Astrocyte (in vitro differentiated cells and primary cell): ENCODE data around the gene C1QTNF2. TPM values are rescaled to one million over a fixed set of nuclear protein-coding genes. Genes with fewer than 3 reads are reported as not detected.

Source experiments
- DNase-seq: peaks from one replicate; pipeline ENCODE4 v3.0.0-alpha.2; 2010; ENCODE audit warnings: low read depth
- FAIRE-seq: peaks from 2 replicates; lab custom pipeline; 2011; peaks lifted over from hg19 to GRCh38; lab: Jason Lieb, UNC
- H2AFZ ChIP-seq: 2 replicates; pipeline ENCODE4 v1.6.0; 2012; ENCODE audit warnings: low read depth, low read length, inconsistent platforms
- H3K27ac ChIP-seq: 2 replicates; pipeline ENCODE4 v1.5.1; 2011; ENCODE audit warnings: low read depth, low read length, inconsistent platforms
- H3K27me3 ChIP-seq: 2 replicates; pipeline ENCODE4 v1.6.0; 2011; ENCODE audit warnings: low read length, inconsistent platforms; ENCODE audit not compliant: insufficient read depth
- H3K36me3 ChIP-seq: 2 replicates; pipeline ENCODE4 v1.5.1; 2011; ENCODE audit warnings: low read length, inconsistent platforms; ENCODE audit not compliant: insufficient read depth
- H3K4me1 ChIP-seq: 2 replicates; pipeline ENCODE4 v1.5.1; 2011; ENCODE audit warnings: low read length, inconsistent platforms; ENCODE audit not compliant: insufficient read depth
- H3K4me2 ChIP-seq: 2 replicates; pipeline ENCODE4 v1.6.0; 2012; ENCODE audit warnings: low read length, inconsistent platforms
- H3K4me3 ChIP-seq: 2 replicates; pipeline ENCODE4 v1.5.1; 2011; ENCODE audit warnings: low read depth, mild to moderate bottlenecking, low read length, inconsistent platforms; ENCODE audit not compliant: insufficient read depth
- H3K79me2 ChIP-seq: 2 replicates; pipeline ENCODE4 v1.6.0; 2012; ENCODE audit warnings: mild to moderate bottlenecking, low read length, inconsistent platforms; ENCODE audit not compliant: insufficient read depth
- H3K9ac ChIP-seq: 2 replicates; pipeline ENCODE4 v1.6.0; 2012; ENCODE audit warnings: mild to moderate bottlenecking, low read length, inconsistent platforms
- H3K9me3 ChIP-seq: 2 replicates; pipeline ENCODE4 v1.5.1; 2012; ENCODE audit warnings: low read depth, mild to moderate bottlenecking, low read length, inconsistent platforms; ENCODE audit not compliant: insufficient read depth
- H4K20me1 ChIP-seq: 2 replicates; pipeline ENCODE4 v1.6.0; 2012; ENCODE audit warnings: low read length, inconsistent platforms; ENCODE audit not compliant: insufficient read depth
- H3K27ac Mint-ChIP-seq: one replicate; pipeline ENCODE4 v1.8.0; 2021; ENCODE audit warnings: mild to moderate bottlenecking, mixed read lengths; ENCODE audit not compliant: unreplicated experiment
- H3K27me3 Mint-ChIP-seq: one replicate; pipeline ENCODE4 v1.8.0; 2021; ENCODE audit warnings: low read depth, mixed read lengths; ENCODE audit not compliant: unreplicated experiment
- H3K36me3 Mint-ChIP-seq: one replicate; pipeline ENCODE4 v1.8.0; 2021; ENCODE audit warnings: low read depth, mixed read lengths; ENCODE audit not compliant: unreplicated experiment
- H3K4me1 Mint-ChIP-seq: one replicate; pipeline ENCODE4 v1.8.0; 2021; ENCODE audit warnings: low read depth, mixed read lengths; ENCODE audit not compliant: unreplicated experiment
- H3K4me3 Mint-ChIP-seq: one replicate; pipeline ENCODE4 v1.8.0; 2021; ENCODE audit warnings: mild to moderate bottlenecking, moderate library complexity, mixed read lengths; ENCODE audit not compliant: unreplicated experiment
- H3K9me3 Mint-ChIP-seq: one replicate; pipeline ENCODE4 v1.8.0; 2021; ENCODE audit warnings: mild to moderate bottlenecking, mixed read lengths; ENCODE audit not compliant: unreplicated experiment
- EZH2 ChIP-seq: IDR thresholded peaks from 2 replicates; pipeline ENCODE4 v1.6.1; 2012; ENCODE audit warnings: mild to moderate bottlenecking, low read length, inconsistent platforms; ENCODE audit not compliant: insufficient read depth
- total RNA-seq: library from RNA; stranded (reverse); gene quantifications from 2 replicates; pipeline ENCODE4 v1.2.1, GENCODE V29; 2021
- TF ChIP-seq, protein P1 (sequence below): IDR thresholded peaks from 2 replicates; pipeline ENCODE4 v1.5.1; 2011; ENCODE audit warnings: low read depth, mild to moderate bottlenecking, inconsistent platforms, low read length, moderate library complexity; ENCODE audit not compliant: insufficient read depth

The C1QTNF2 gene
- total RNA-seq, 1 donor from 2014 or later, result 0.64 TPM

- Histone ChIP-seq H3K79me2 (no peaks in the 10 kb centered on the region), H3K4me2 (no peak overlapping the region), H4K20me1 (no peaks in the 10 kb centered on the region), H3K9ac (no peak overlapping the region), H2AFZ (no peak overlapping the region), H3K27ac (no peak overlapping the region), H3K27me3 (no peaks in the 10 kb centered on the region), H3K36me3 (no peaks in the 10 kb centered on the region), H3K4me1 (no peaks in the 10 kb centered on the region), H3K4me3 (no peak overlapping the region), H3K9me3 (no peaks in the 10 kb centered on the region)
- H3K9me3 Mint-ChIP-seq, result no peaks in the 10 kb centered on the region
- DNase-seq, result no peak
- H3K4me3 Mint-ChIP-seq, result no peak overlapping the region
- H3K4me1 Mint-ChIP-seq, result no peaks in the 10 kb centered on the region
- no peak for FAIRE-seq
- no peak overlapping the region for H3K27ac Mint-ChIP-seq
- H3K27me3 Mint-ChIP-seq, result peaks cover 4% of the 10 kb centered on the region
- no peak for TF ChIP-seq EZH2
- TF ChIP-seq, protein P1, sequence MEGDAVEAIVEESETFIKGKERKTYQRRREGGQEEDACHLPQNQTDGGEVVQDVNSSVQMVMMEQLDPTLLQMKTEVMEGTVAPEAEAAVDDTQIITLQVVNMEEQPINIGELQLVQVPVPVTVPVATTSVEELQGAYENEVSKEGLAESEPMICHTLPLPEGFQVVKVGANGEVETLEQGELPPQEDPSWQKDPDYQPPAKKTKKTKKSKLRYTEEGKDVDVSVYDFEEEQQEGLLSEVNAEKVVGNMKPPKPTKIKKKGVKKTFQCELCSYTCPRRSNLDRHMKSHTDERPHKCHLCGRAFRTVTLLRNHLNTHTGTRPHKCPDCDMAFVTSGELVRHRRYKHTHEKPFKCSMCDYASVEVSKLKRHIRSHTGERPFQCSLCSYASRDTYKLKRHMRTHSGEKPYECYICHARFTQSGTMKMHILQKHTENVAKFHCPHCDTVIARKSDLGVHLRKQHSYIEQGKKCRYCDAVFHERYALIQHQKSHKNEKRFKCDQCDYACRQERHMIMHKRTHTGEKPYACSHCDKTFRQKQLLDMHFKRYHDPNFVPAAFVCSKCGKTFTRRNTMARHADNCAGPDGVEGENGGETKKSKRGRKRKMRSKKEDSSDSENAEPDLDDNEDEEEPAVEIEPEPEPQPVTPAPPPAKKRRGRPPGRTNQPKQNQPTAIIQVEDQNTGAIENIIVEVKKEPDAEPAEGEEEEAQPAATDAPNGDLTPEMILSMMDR, result no peak
- no peaks in the 10 kb centered on the region for H3K36me3 Mint-ChIP-seq
These were observed 21.0 kb downstream of the C1QTNF2 start for GRCh38 chr5:160349249-160349934.

DNA sequence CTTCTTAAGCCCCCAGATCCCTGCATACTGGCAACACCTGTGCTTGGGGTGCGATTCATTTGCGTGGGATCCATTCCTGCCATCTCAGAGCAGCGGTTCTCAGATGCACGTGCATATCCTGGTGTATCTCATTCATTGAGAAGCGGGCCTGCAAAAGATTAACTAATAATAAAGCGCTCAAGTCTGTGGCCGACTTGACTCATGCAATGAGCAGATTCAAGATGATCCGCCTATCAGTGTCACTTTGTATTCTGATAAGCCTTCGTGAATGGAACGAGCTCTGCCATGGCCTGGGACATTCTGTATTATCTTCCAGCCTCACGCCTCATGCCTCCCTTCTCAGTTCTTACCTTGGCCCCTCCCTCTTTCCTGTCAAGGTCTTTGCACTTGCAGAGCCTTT, 22.3 kb downstream of the C1QTNF2 start:
- H3K4me3 Mint-ChIP-seq, result no peak overlapping the region
- no peaks in the 10 kb centered on the region for H3K36me3 Mint-ChIP-seq
- H2AFZ ChIP-seq, result no peak overlapping the region
- no peaks in the 10 kb centered on the region for H3K79me2 ChIP-seq
- H3K4me1 ChIP-seq, result no peaks in the 10 kb centered on the region
- FAIRE-seq (no peak), DNase-seq (no peak)
- H3K4me3 ChIP-seq, result no peak overlapping the region
- H3K27ac Mint-ChIP-seq, result no peak overlapping the region
- H3K4me2 ChIP-seq, result no peak overlapping the region
- no peak for TF ChIP-seq EZH2
- TF ChIP-seq, protein P1, result no peak
- no peaks in the 10 kb centered on the region for H4K20me1 ChIP-seq
- no peaks in the 10 kb centered on the region for H3K9me3 ChIP-seq
- H3K9ac ChIP-seq, result no peak overlapping the region
- no peaks in the 10 kb centered on the region for H3K9me3 Mint-ChIP-seq
- H3K27me3 Mint-ChIP-seq, result peaks cover 4% of the 10 kb centered on the region
- H3K4me1 Mint-ChIP-seq, result no peaks in the 10 kb centered on the region
- no peaks in the 10 kb centered on the region for H3K27me3 ChIP-seq
- no peak overlapping the region for H3K27ac ChIP-seq
- no peaks in the 10 kb centered on the region for H3K36me3 ChIP-seq

GRCh38 chr5:160347448-160347847, 23.0 kb downstream of the C1QTNF2 start:
- H3K4me1 ChIP-seq, result no peaks in the 10 kb centered on the region
- TF ChIP-seq, protein P1, result no peak
- TF ChIP-seq EZH2, result no peak
- H3K36me3 Mint-ChIP-seq, result no peaks in the 10 kb centered on the region
- H3K9me3 ChIP-seq, result no peaks in the 10 kb centered on the region
- no peak overlapping the region for H3K27ac ChIP-seq
- H3K4me1 Mint-ChIP-seq, result peaks cover 6% of the 10 kb centered on the region
- FAIRE-seq, result no peak
- DNase-seq, result no peak
- no peak overlapping the region for H3K4me3 ChIP-seq
- no peak overlapping the region for H3K4me3 Mint-ChIP-seq
- no peaks in the 10 kb centered on the region for H4K20me1 ChIP-seq
- no peaks in the 10 kb centered on the region for H3K79me2 ChIP-seq
- H2AFZ ChIP-seq, result no peak overlapping the region
- no peaks in the 10 kb centered on the region for H3K27me3 ChIP-seq
- H3K36me3 ChIP-seq, result no peaks in the 10 kb centered on the region
- H3K9me3 Mint-ChIP-seq, result no peaks in the 10 kb centered on the region
- no peak overlapping the region for H3K27ac Mint-ChIP-seq
- H3K4me2 ChIP-seq, result no peak overlapping the region
- H3K27me3 Mint-ChIP-seq, result peaks cover 4% of the 10 kb centered on the region
- no peak overlapping the region for H3K9ac ChIP-seq
